Heart left ventricle (tissue), 16 donors: Measurements from ENCODE around the gene USP17L13. TPM values are rescaled to one million over a fixed set of nuclear protein-coding genes. Genes with fewer than 3 reads are reported as not detected.
"Not testable (repeated sequence)": the region's sequence is repeated elsewhere in the genome, so short reads cannot be mapped to it uniquely, and the experiment has no call there.

ENCODE experiments used
- ATAC-seq, 4 donors: fragments of 200-7000 bp; cut with Tn5 transposase; one replicate each; pipeline ENCODE4 v1.9.1; 2020 to 2022; ENCODE audit warnings: moderate library complexity in 4 of 4, mild to moderate bottlenecking in 3 of 4, moderate number of reproducible peaks in 1 of 4
- DNase-seq, 5 donors: peaks; one replicate each; pipeline ENCODE4 v3.0.0-alpha.2; 2020
- H3K27ac ChIP-seq, 12 donors: fragments of 200-600 bp; sonication (generic) in 4 of 12; one replicate each; pipeline versions ENCODE4 v1.5.0 to v1.8.0; 2016 to 2022; ENCODE audit warnings: mild to moderate bottlenecking in 2 of 12
- H3K27me3 ChIP-seq, 9 donors: fragments of 200-600 bp; sonication (generic) in 2 of 9; one replicate each; pipeline versions ENCODE4 v1.5.1 to v1.8.0; 2016 to 2022; ENCODE audit warnings: mild to moderate bottlenecking in 3 of 9
- H3K36me3 ChIP-seq, 9 donors: fragments of 200-600 bp; sonication (generic) in 2 of 9; one replicate each; pipeline versions ENCODE4 v1.5.0 to v1.8.0; 2018 to 2022; ENCODE audit warnings: mild to moderate bottlenecking in 2 of 9
- H3K4me1 ChIP-seq, 12 donors: fragments of 200-600 bp; sonication (generic) in 4 of 12; one replicate each; pipeline versions ENCODE4 v1.5.0 to v1.8.0; 2016 to 2022; ENCODE audit warnings: mild to moderate bottlenecking in 3 of 12
- H3K4me3 ChIP-seq, 12 donors: fragments of 200-600 bp; sonication (generic) in 4 of 12; one replicate each; pipeline versions ENCODE4 v1.5.0 to v1.8.0; 2017 to 2022; ENCODE audit warnings: mild to moderate bottlenecking in 9 of 12, moderate library complexity in 4 of 12
- H3K9me3 ChIP-seq, 12 donors: fragments of 200-600 bp; sonication (generic) in 4 of 12; one replicate each; pipeline versions ENCODE4 v1.5.0 to v1.8.0; 2016 to 2022; ENCODE audit warnings: mild to moderate bottlenecking in 1 of 12
- WGBS, 4 donors: extraction: QIAGEN DNeasy Blood & Tissue Kit in 2 of 4; methylation state at CpG; one replicate each; pipeline versions ENCODE4 v1.1.5 to v1.1.7; 2013 to 2018; 5-methylcytosine and 5-hydroxymethylcytosine counted together
- intact Hi-C, 10 donors: fragments of 100-400 bp; cut with DNase I; formaldehyde crosslinking; loops; one replicate each; pipeline versions ENCODE4 v1.11.1 to v1.14.2; 2022
- polyA plus RNA-seq, 2 donors: library from polyadenylated mRNA; stranded (reverse); fragments of 200-250 nt; gene quantifications; one replicate each; pipeline ENCODE4 v1.2.3, GENCODE V29; 2013
- total RNA-seq, 9 donors: library from RNA; depleted of rRNA in 2 of 9; stranded (reverse); fragments of >200 nt in 2 of 9; fragmentation: NEBNext Ultra II Directional in 3 of 9; extraction: Animal tissue kit (Norgen Biotek cat#: 25700) in 3 of 9; gene quantifications; one replicate each; pipeline versions ENCODE4 v1.1.0 to v1.2.4, GENCODE V29; 2016 to 2023
- donor health status: ischemic (EF 13 %, LVEDD 7.1; RV severe dilation, severe dysfunction).
- donor health status: healthy with polysubstance abuse.
- donor health status: DM: no; HTN: yes; CAD: no.
- donor health status: DM: no; HTN: no; CAD: no.
- donor health status: ischemic (EF 25% LVEDD 6.9; RV normal size, moderate dysfunction).
- donor health status: ischemic (EF 25% LVEDD 5.7; RV mildly dilated, moderate dysfunction).
- donor health status: healthy.
- donor health status: DM: yes; HTN: yes; CAD: no.
- donor health status: ischemic (EF 35%, LVEDD 5.7; RV mildly dilated, moderate dysfunction).
- donor health status: nonischemic (EF 11% LVEDD 7.7; RV severe dilation, severe dysfunction).
- donor health status: DM: yes; HTN: yes; CAD: no.
- donor health status: PGD.
- donor health status: ischemic (EF 29% LVEDD 5.4; RV normal size, mild dysfunction).
- donor health status: nonischemic (EF 23%, LVEDD 6.1; RV moderate dilation, normal function).

Gene USP17L13
- total and polyA plus RNA-seq, 11 donors: not detected

GRCh38 chr4:9257824-9258223 is 33.1 kb downstream of the USP17L13 start, which contains the start of gene USP17L20:
Gene USP17L20 (plus strand): TSS chr4:9258124. CDS start chr4:9258124, 0 bp downstream.
- no CpG with 5 or more reads among the region's 15 CpGs for WGBS, 4 donors
- H3K4me3 ChIP-seq, DNase-seq, intact Hi-C loops, ATAC-seq, H3K36me3 ChIP-seq, H3K27ac ChIP-seq, H3K27me3 ChIP-seq, H3K9me3 ChIP-seq, H3K4me1 ChIP-seq: not testable (repeated sequence)

DNA sequence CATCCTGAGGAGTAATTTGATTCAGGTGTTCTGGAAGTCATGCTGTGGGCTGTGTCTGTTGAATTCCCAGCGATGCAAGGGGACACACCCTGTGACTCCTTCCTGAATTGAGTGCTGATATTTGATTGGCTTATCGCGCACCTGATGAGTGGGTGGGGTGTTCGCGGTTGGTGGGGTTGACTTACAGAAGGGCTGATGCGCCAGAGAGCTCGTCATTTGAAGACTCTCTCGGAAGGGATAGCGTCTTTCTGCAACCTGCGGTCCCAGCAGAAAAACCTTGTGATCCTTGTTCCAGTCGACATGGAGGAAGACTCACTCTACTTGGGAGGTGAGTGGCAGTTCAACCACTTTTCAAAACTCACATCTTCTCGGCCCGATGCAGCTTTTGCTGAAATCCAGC is 37.9 kb downstream of the USP17L13 start, which contains the start of gene USP17L21:
USP17L21 (plus strand) TSS at position 301 of the 400 bp plus-strand sequence; CDS start at position 301, 0 bp downstream.
- H3K27ac ChIP-seq, H3K4me3 ChIP-seq, DNase-seq, ATAC-seq, intact Hi-C loops, H3K36me3 ChIP-seq, H3K4me1 ChIP-seq, H3K9me3 ChIP-seq, H3K27me3 ChIP-seq: not testable (repeated sequence)
- no CpG with 5 or more reads among the region's 13 CpGs for WGBS, 4 donors

DNA sequence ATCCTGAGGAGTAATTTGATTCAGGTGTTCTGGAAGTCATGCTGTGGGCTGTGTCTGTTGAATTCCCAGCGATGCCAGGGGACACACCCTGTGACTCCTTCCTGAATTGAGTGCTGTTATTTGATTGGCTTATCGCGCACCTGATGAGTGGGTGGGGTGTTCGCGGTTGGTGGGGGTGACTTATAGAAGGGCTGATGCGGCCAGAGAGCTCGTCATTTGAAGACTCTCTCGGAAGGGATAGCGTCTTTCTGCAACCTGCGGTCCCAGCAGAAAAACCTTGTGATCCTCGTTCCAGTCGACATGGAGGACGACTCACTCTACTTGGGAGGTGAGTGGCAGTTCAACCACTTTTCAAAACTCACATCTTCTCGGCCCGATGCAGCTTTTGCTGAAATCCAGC is 42.6 kb downstream of the USP17L13 start, which contains the start of gene USP17L22:
USP17L22 (plus strand) TSS at position 301 of the 400 bp plus-strand sequence; CDS start at position 301, 0 bp downstream.
- H3K9me3 ChIP-seq, H3K36me3 ChIP-seq, H3K4me3 ChIP-seq, H3K27me3 ChIP-seq, H3K4me1 ChIP-seq, ATAC-seq, intact Hi-C loops, H3K27ac ChIP-seq, DNase-seq: not testable (repeated sequence)
- no CpG with 5 or more reads among the region's 15 CpGs for WGBS, 4 donors

GRCh38 chr4:9271719-9272118 is 47.0 kb downstream of the USP17L13 start:
- H3K9me3 ChIP-seq, ATAC-seq, H3K27me3 ChIP-seq, H3K4me3 ChIP-seq, H3K36me3 ChIP-seq, intact Hi-C loops, H3K27ac ChIP-seq, H3K4me1 ChIP-seq: not testable (repeated sequence)
- WGBS, 4 donors: 82 to 85% (median 84%) methylated on average over 5 to 8 of the region's 10 CpGs
- peak in 4 of 5 donors; percentile 6 to 73 (median 50) for DNase-seq

Other genes with a start within 250 kb of the USP17L13 start
- not detected for gene FAM90A26, start 54.5 kb upstream of the USP17L13 start, total RNA-seq
- gene FAM90A26, start 54.5 kb upstream of the USP17L13 start, polyA plus RNA-seq: not detected
- gene USP17L10, start 14.2 kb upstream of the USP17L13 start, total RNA-seq: not detected
- gene USP17L10, start 14.2 kb upstream of the USP17L13 start, polyA plus RNA-seq: not detected
- not detected for gene USP17L11, start 9.5 kb upstream of the USP17L13 start, total RNA-seq
- not detected for gene USP17L11, start 9.5 kb upstream of the USP17L13 start, polyA plus RNA-seq
- gene USP17L12, start 4.7 kb upstream of the USP17L13 start, total RNA-seq: not detected
- gene USP17L12, start 4.7 kb upstream of the USP17L13 start, polyA plus RNA-seq: not detected
- not detected for gene USP17L15, start 9.5 kb downstream of the USP17L13 start, total RNA-seq
- not detected for gene USP17L15, start 9.5 kb downstream of the USP17L13 start, polyA plus RNA-seq
- not detected for gene USP17L17, start 19.0 kb downstream of the USP17L13 start, total RNA-seq
- not detected for gene USP17L17, start 19.0 kb downstream of the USP17L13 start, polyA plus RNA-seq
- not detected for gene USP17L18, start 23.7 kb downstream of the USP17L13 start, total RNA-seq
- gene USP17L18, start 23.7 kb downstream of the USP17L13 start, polyA plus RNA-seq: not detected
- not detected for gene USP17L19, start 28.5 kb downstream of the USP17L13 start, total RNA-seq
- gene USP17L19, start 28.5 kb downstream of the USP17L13 start, polyA plus RNA-seq: not detected
- gene USP17L20, start 33.2 kb downstream of the USP17L13 start, total RNA-seq: not detected
- gene USP17L20, start 33.2 kb downstream of the USP17L13 start, polyA plus RNA-seq: not detected
- gene USP17L21, start 38.0 kb downstream of the USP17L13 start, total RNA-seq: not detected
- not detected for gene USP17L21, start 38.0 kb downstream of the USP17L13 start, polyA plus RNA-seq
- not detected for gene USP17L22, start 42.7 kb downstream of the USP17L13 start, total RNA-seq
- gene USP17L22, start 42.7 kb downstream of the USP17L13 start, polyA plus RNA-seq: not detected
- gene USP17L24, start 100.3 kb downstream of the USP17L13 start, total RNA-seq: not detected
- not detected for gene USP17L24, start 100.3 kb downstream of the USP17L13 start, polyA plus RNA-seq
- not detected for gene USP17L25, start 105.0 kb downstream of the USP17L13 start, total RNA-seq
- gene USP17L25, start 105.0 kb downstream of the USP17L13 start, polyA plus RNA-seq: not detected
- not detected for gene USP17L26, start 109.8 kb downstream of the USP17L13 start, total RNA-seq
- gene USP17L26, start 109.8 kb downstream of the USP17L13 start, polyA plus RNA-seq: not detected
- not detected for gene USP17L5, start 114.5 kb downstream of the USP17L13 start, total RNA-seq
- not detected for gene USP17L5, start 114.5 kb downstream of the USP17L13 start, polyA plus RNA-seq
- not detected for gene USP17L27, start 119.3 kb downstream of the USP17L13 start, total RNA-seq
- not detected for gene USP17L27, start 119.3 kb downstream of the USP17L13 start, polyA plus RNA-seq
- gene USP17L28, start 124.0 kb downstream of the USP17L13 start, total RNA-seq: not detected
- not detected for gene USP17L28, start 124.0 kb downstream of the USP17L13 start, polyA plus RNA-seq
- gene USP17L29, start 128.7 kb downstream of the USP17L13 start, total RNA-seq: not detected
- not detected for gene USP17L29, start 128.7 kb downstream of the USP17L13 start, polyA plus RNA-seq
- gene USP17L30, start 138.2 kb downstream of the USP17L13 start, total RNA-seq: not detected
- gene USP17L30, start 138.2 kb downstream of the USP17L13 start, polyA plus RNA-seq: not detected
- gene DEFB131A, start 219.5 kb downstream of the USP17L13 start, total RNA-seq: not detected
- not detected for gene DEFB131A, start 219.5 kb downstream of the USP17L13 start, polyA plus RNA-seq